Neural progenitor cell (in vitro differentiated cells): ENCODE results near the gene STAP1. TPM values are rescaled to one million over a fixed set of nuclear protein-coding genes. Genes with fewer than 3 reads are reported as not detected.

Source experiments
- DNase-seq: peaks from one replicate; pipeline ENCODE4 v3.0.0-alpha.2; 2016; ENCODE audit warnings: low spot score
- H2AFZ ChIP-seq: fragments of 200-600 bp; sonication (generic); replicated peaks from 2 replicates; pipeline ENCODE4 v1.6.1; 2016; ENCODE audit warnings: antibody characterized with exemption
- H3F3A ChIP-seq: fragments of 200-600 bp; sonication (generic); 2 replicates; pipeline ENCODE4 v1.6.1; 2016; ENCODE audit warnings: antibody characterized with exemption, low read depth
- H3K27ac ChIP-seq: fragments of 200-600 bp; sonication (generic); 2 replicates; pipeline ENCODE4 v1.5.1; 2016; ENCODE audit warnings: mild to moderate bottlenecking
- H3K27me3 ChIP-seq: fragments of 200-600 bp; sonication (generic); 2 replicates; pipeline ENCODE4 v1.6.1; 2016; ENCODE audit warnings: mild to moderate bottlenecking, moderate library complexity
- H3K36me3 ChIP-seq: fragments of 200-600 bp; sonication (generic); 2 replicates; pipeline ENCODE4 v1.5.1; 2016
- H3K4me1 ChIP-seq: fragments of 200-600 bp; sonication (generic); 2 replicates; pipeline ENCODE4 v1.6.1; 2016; ENCODE audit warnings: mixed run types
- H3K4me2 ChIP-seq: fragments of 200-600 bp; sonication (generic); 2 replicates; pipeline ENCODE4 v1.6.1; 2016
- H3K4me3 ChIP-seq: fragments of 200-600 bp; sonication (generic); 2 replicates; pipeline ENCODE4 v1.5.1; 2016
- H3K79me2 ChIP-seq: fragments of 200-600 bp; sonication (generic); 2 replicates; pipeline ENCODE4 v1.6.1; 2016; ENCODE audit warnings: low read depth
- H3K9ac ChIP-seq: fragments of 200-600 bp; sonication (generic); 2 replicates; pipeline ENCODE4 v1.6.1; 2016
- H3K9me3 ChIP-seq: fragments of 200-600 bp; sonication (generic); 2 replicates; pipeline ENCODE4 v1.5.1; 2016; ENCODE audit warnings: low read depth
- H4K20me1 ChIP-seq: fragments of 200-600 bp; sonication (generic); 2 replicates; pipeline ENCODE4 v1.6.1; 2016; ENCODE audit warnings: low read depth
- H3K27ac Mint-ChIP-seq: 3 replicates; pipeline ENCODE4 v1.8.0; 2021; ENCODE audit warnings: mixed read lengths
- H3K27me3 Mint-ChIP-seq: 2 replicates; pipeline ENCODE4 v1.8.0; 2022; ENCODE audit warnings: low read depth, mild to moderate bottlenecking, inconsistent platforms, moderate library complexity, mixed read lengths; ENCODE audit not compliant: insufficient read depth
- H3K36me3 Mint-ChIP-seq: 3 replicates; pipeline ENCODE4 v1.8.0; 2021; ENCODE audit warnings: mixed read lengths
- H3K4me1 Mint-ChIP-seq: 3 replicates; pipeline ENCODE4 v1.8.0; 2021; ENCODE audit warnings: mixed read lengths
- H3K4me3 Mint-ChIP-seq: 3 replicates; pipeline ENCODE4 v1.8.0; 2021; ENCODE audit warnings: mild to moderate bottlenecking, moderate library complexity, mixed read lengths
- H3K9me3 Mint-ChIP-seq: 3 replicates; pipeline ENCODE4 v1.8.0; 2020; ENCODE audit warnings: mixed read lengths
- EZH2 ChIP-seq: fragments of 200-600 bp; sonication (generic); IDR thresholded peaks from 2 replicates; pipeline ENCODE4 v1.6.1; 2017; ENCODE audit warnings: antibody characterized with exemption, mild to moderate bottlenecking, moderate library complexity
- EZH2phosphoT487 ChIP-seq: fragments of 200-600 bp; sonication (generic); IDR thresholded peaks from 2 replicates; pipeline ENCODE4 v1.6.1; 2017; ENCODE audit warnings: antibody characterized with exemption
- total RNA-seq: library from RNA; depleted of rRNA; stranded (reverse); fragments of >200 nt; gene quantifications from 2 replicates; pipeline ENCODE4 v1.2.3, GENCODE V29; 2015; ENCODE audit warnings: low replicate concordance
- TF ChIP-seq, protein P1 (sequence below): fragments of 200-600 bp; sonication (generic); IDR thresholded peaks from 2 replicates; pipeline ENCODE4 v1.5.1; 2017; ENCODE audit warnings: antibody characterized with exemption, mild to moderate bottlenecking

The STAP1 gene
- total RNA-seq, 1 donor from 2014 or later: not detected

DNA sequence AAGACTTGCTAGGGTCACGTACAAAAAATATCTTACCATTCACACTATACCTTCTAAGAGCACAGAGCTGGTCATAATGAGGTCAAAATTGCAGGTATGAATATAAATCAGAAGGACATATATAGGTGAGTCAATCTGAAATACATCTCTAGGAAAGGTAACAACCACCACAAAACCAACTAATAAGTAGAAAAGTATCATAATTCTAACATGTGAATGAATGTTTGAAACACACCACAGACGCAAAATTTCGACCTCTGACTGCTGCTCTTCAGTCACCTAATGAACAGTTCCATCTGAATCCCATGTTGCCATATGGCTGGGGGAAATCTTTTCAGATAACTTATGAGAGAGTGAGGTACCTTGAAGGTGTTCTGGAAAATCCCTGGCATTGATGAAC lies 22.1 kb downstream of the STAP1 start:
- H3K79me2 ChIP-seq: no peaks in the 10 kb centered on the region
- no peak overlapping the region for H3K27ac Mint-ChIP-seq
- TF ChIP-seq EZH2: no peak
- TF ChIP-seq, protein P1, sequence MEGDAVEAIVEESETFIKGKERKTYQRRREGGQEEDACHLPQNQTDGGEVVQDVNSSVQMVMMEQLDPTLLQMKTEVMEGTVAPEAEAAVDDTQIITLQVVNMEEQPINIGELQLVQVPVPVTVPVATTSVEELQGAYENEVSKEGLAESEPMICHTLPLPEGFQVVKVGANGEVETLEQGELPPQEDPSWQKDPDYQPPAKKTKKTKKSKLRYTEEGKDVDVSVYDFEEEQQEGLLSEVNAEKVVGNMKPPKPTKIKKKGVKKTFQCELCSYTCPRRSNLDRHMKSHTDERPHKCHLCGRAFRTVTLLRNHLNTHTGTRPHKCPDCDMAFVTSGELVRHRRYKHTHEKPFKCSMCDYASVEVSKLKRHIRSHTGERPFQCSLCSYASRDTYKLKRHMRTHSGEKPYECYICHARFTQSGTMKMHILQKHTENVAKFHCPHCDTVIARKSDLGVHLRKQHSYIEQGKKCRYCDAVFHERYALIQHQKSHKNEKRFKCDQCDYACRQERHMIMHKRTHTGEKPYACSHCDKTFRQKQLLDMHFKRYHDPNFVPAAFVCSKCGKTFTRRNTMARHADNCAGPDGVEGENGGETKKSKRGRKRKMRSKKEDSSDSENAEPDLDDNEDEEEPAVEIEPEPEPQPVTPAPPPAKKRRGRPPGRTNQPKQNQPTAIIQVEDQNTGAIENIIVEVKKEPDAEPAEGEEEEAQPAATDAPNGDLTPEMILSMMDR: no peak
- TF ChIP-seq EZH2phosphoT487: no peak
- H3K36me3 ChIP-seq: no peaks in the 10 kb centered on the region
- no peak overlapping the region for H3K4me3 Mint-ChIP-seq
- no peaks in the 10 kb centered on the region for H3K4me1 Mint-ChIP-seq
- H3K9me3 ChIP-seq: no peaks in the 10 kb centered on the region
- no peaks in the 10 kb centered on the region for H3F3A ChIP-seq
- H2AFZ ChIP-seq: peak overlapping the region; percentile 19
- H3K27ac ChIP-seq: no peak overlapping the region
- H3K27me3 ChIP-seq: no peaks in the 10 kb centered on the region
- H4K20me1 ChIP-seq: no peaks in the 10 kb centered on the region
- no peaks in the 10 kb centered on the region for H3K36me3 Mint-ChIP-seq
- no peaks in the 10 kb centered on the region for H3K9me3 Mint-ChIP-seq
- no peak overlapping the region for H3K4me3 ChIP-seq
- no peaks in the 10 kb centered on the region for H3K4me1 ChIP-seq
- no peaks in the 10 kb centered on the region for H3K27me3 Mint-ChIP-seq
- H3K4me2 ChIP-seq: no peak overlapping the region
- no peak for DNase-seq
- no peak overlapping the region for H3K9ac ChIP-seq

DNA sequence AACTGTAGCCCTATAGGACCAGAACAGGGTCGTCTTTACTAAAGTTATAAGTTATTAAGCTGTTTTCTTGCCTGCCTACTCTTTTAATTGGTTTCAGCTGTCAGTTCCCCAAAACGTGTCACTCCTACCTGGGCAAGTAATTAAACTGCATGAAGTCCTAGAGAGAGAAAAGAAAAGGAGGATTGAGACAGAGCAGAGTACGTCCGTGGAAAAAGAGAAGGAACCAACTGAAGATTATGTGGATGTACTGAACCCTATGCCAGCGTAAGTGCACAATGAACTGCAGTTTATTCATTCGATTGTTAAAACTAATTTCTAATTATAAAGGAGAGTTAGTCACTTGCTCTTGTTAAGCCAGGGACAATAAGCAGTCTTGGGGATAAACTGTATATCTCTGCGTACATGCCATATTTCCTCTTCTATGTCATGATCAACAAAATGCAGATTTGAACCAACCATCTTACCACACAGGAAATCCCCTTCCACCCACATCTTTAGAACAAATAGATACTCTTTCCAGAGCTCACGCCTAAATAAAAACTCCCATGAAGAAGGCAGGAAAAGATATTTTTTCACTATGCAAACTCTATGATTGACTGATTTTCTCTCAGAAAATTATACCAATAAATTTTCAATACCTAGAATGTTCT lies 22.8 kb downstream of the STAP1 start:
- Mint-ChIP-seq H3K4me1 (no peaks in the 10 kb centered on the region), H3K9me3 (no peaks in the 10 kb centered on the region), H3K4me3 (no peak overlapping the region), H3K36me3 (no peaks in the 10 kb centered on the region), H3K27me3 (no peaks in the 10 kb centered on the region), H3K27ac (no peak overlapping the region)
- H3K79me2 ChIP-seq: no peaks in the 10 kb centered on the region
- H3K4me3 ChIP-seq: no peak overlapping the region
- no peak overlapping the region for H3K4me2 ChIP-seq
- H3K36me3 ChIP-seq: no peaks in the 10 kb centered on the region
- no peak for TF ChIP-seq EZH2phosphoT487
- TF ChIP-seq, protein P1: no peak
- no peak for TF ChIP-seq EZH2
- peak overlapping the region; percentile 19 for H2AFZ ChIP-seq
- no peak overlapping the region for H3K9ac ChIP-seq
- H3F3A ChIP-seq: no peaks in the 10 kb centered on the region
- no peaks in the 10 kb centered on the region for H3K27me3 ChIP-seq
- H3K27ac ChIP-seq: no peak overlapping the region
- no peaks in the 10 kb centered on the region for H3K9me3 ChIP-seq
- H3K4me1 ChIP-seq: no peaks in the 10 kb centered on the region
- H4K20me1 ChIP-seq: no peaks in the 10 kb centered on the region
- no peak for DNase-seq

GRCh38 chr4:67581913-67582312 lies 23.4 kb downstream of the STAP1 start:
- Histone ChIP-seq H3K4me2 (no peak overlapping the region), H4K20me1 (no peaks in the 10 kb centered on the region), H3K9me3 (no peaks in the 10 kb centered on the region), H3K4me1 (no peaks in the 10 kb centered on the region), H3K9ac (no peak overlapping the region), H3K36me3 (no peaks in the 10 kb centered on the region), H3K4me3 (no peak overlapping the region), H3K27ac (no peak overlapping the region), H2AFZ (no peak overlapping the region), H3F3A (no peaks in the 10 kb centered on the region), H3K27me3 (no peaks in the 10 kb centered on the region), H3K79me2 (no peaks in the 10 kb centered on the region)
- Mint-ChIP-seq H3K4me1 (no peaks in the 10 kb centered on the region), H3K4me3 (no peak overlapping the region), H3K27ac (no peak overlapping the region), H3K36me3 (no peaks in the 10 kb centered on the region), H3K27me3 (no peaks in the 10 kb centered on the region), H3K9me3 (no peaks in the 10 kb centered on the region)
- TF ChIP-seq EZH2phosphoT487 (no peak), EZH2 (no peak)
- TF ChIP-seq, protein P1: no peak
- no peak for DNase-seq
